GM23338 (cell line): ENCODE data around the gene S100Z.
"Not testable (repeated sequence)": the region's sequence is repeated elsewhere in the genome, so short reads cannot be mapped to it uniquely, and the experiment has no call there.

Source experiments
- EZH2 ChIP-seq: fragments of 200-600 bp; sonication (generic); IDR thresholded peaks from one replicate; pipeline ENCODE4 v1.8.0; 2017; ENCODE audit warnings: antibody characterized with exemption, mild to moderate bottlenecking, low read depth; ENCODE audit not compliant: unreplicated experiment
- EZH2phosphoT487 ChIP-seq: fragments of 200-600 bp; sonication (generic); IDR thresholded peaks from one replicate; pipeline ENCODE4 v1.8.1; 2018; ENCODE audit warnings: antibody characterized with exemption; ENCODE audit not compliant: unreplicated experiment
- JUNB ChIP-seq: IDR thresholded peaks from one replicate; pipeline ENCODE4 v1.6.1; 2016; ENCODE audit warnings: antibody characterized with exemption; ENCODE audit not compliant: unreplicated experiment
- POLR2AphosphoS5 ChIP-seq: IDR thresholded peaks from 2 replicates; pipeline ENCODE4 v1.6.1; 2016; ENCODE audit warnings: antibody characterized with exemption, low read depth
- TF ChIP-seq, protein P1 (sequence below), 2 experiments: fragments of 200-600 bp in 1 of 2; sonication (generic) in 1 of 2; conservative IDR thresholded peaks; 2 replicates each; pipeline versions ENCODE4 v1.5.1 to v1.6.1; 2016 to 2017; ENCODE audit warnings: antibody characterized with exemption in 2 of 2, low read depth in 2 of 2, mild to moderate bottlenecking in 2 of 2, moderate library complexity in 1 of 2
- TF ChIP-seq, protein P2 (sequence below): IDR thresholded peaks from one replicate; pipeline ENCODE4 v1.6.1; 2018; ENCODE audit warnings: antibody characterized with exemption; ENCODE audit not compliant: unreplicated experiment

DNA sequence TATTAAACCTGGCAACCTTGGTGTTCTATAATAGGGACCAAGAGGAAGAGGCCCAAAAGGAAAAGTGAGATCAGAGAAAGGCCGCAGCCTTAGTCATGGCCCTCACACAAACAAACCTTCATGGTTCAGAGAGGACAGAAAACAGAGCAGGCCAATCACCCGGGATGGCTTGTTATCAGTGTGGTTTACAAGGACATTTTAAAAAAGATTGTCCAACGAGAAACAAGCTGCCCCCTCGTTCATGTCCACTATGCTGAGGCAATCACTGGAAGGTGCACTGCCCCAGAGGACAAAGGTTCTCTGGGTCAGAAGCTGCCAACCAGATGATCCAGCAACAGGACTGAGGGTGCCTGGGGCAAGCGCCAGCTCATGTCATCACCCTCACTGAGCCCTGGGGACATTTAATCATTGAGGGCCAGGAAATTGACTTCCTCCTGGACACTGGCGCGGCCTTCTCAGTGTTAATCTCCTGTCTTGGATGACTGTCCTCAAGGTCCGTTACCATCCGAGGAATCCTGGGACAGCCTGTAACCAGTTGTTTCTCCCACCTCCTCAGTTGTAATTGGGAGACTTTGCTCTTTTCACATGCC, 60.6 kb downstream of the S100Z start:
- TF ChIP-seq, protein P1, sequence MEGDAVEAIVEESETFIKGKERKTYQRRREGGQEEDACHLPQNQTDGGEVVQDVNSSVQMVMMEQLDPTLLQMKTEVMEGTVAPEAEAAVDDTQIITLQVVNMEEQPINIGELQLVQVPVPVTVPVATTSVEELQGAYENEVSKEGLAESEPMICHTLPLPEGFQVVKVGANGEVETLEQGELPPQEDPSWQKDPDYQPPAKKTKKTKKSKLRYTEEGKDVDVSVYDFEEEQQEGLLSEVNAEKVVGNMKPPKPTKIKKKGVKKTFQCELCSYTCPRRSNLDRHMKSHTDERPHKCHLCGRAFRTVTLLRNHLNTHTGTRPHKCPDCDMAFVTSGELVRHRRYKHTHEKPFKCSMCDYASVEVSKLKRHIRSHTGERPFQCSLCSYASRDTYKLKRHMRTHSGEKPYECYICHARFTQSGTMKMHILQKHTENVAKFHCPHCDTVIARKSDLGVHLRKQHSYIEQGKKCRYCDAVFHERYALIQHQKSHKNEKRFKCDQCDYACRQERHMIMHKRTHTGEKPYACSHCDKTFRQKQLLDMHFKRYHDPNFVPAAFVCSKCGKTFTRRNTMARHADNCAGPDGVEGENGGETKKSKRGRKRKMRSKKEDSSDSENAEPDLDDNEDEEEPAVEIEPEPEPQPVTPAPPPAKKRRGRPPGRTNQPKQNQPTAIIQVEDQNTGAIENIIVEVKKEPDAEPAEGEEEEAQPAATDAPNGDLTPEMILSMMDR (conservative IDR thresholded peaks at IDR 0.05; ENCODE audit: low read depth in 2 of 2) = not testable (repeated sequence)
- not testable (repeated sequence) for TF ChIP-seq EZH2, EZH2phosphoT487, JUNB, POLR2AphosphoS5
- TF ChIP-seq, protein P2, sequence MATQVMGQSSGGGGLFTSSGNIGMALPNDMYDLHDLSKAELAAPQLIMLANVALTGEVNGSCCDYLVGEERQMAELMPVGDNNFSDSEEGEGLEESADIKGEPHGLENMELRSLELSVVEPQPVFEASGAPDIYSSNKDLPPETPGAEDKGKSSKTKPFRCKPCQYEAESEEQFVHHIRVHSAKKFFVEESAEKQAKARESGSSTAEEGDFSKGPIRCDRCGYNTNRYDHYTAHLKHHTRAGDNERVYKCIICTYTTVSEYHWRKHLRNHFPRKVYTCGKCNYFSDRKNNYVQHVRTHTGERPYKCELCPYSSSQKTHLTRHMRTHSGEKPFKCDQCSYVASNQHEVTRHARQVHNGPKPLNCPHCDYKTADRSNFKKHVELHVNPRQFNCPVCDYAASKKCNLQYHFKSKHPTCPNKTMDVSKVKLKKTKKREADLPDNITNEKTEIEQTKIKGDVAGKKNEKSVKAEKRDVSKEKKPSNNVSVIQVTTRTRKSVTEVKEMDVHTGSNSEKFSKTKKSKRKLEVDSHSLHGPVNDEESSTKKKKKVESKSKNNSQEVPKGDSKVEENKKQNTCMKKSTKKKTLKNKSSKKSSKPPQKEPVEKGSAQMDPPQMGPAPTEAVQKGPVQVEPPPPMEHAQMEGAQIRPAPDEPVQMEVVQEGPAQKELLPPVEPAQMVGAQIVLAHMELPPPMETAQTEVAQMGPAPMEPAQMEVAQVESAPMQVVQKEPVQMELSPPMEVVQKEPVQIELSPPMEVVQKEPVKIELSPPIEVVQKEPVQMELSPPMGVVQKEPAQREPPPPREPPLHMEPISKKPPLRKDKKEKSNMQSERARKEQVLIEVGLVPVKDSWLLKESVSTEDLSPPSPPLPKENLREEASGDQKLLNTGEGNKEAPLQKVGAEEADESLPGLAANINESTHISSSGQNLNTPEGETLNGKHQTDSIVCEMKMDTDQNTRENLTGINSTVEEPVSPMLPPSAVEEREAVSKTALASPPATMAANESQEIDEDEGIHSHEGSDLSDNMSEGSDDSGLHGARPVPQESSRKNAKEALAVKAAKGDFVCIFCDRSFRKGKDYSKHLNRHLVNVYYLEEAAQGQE = not testable (repeated sequence)
